Loucy (cell line): Measurements from ENCODE around the gene MAML2.

Experiments used
- EZH2phosphoT487 ChIP-seq: fragments of 200-600 bp; IDR thresholded peaks from 2 replicates; pipeline ENCODE4 v1.6.1; 2018; ENCODE audit warnings: antibody characterized with exemption, mild to moderate bottlenecking, moderate library complexity, borderline replicate concordance
- TF ChIP-seq, protein P1 (sequence below): fragments of 200-600 bp; sonication (generic); conservative IDR thresholded peaks from 2 replicates; pipeline ENCODE4 v1.5.1; 2014; ENCODE audit warnings: mild to moderate bottlenecking, antibody characterized with exemption, low read length

DNA sequence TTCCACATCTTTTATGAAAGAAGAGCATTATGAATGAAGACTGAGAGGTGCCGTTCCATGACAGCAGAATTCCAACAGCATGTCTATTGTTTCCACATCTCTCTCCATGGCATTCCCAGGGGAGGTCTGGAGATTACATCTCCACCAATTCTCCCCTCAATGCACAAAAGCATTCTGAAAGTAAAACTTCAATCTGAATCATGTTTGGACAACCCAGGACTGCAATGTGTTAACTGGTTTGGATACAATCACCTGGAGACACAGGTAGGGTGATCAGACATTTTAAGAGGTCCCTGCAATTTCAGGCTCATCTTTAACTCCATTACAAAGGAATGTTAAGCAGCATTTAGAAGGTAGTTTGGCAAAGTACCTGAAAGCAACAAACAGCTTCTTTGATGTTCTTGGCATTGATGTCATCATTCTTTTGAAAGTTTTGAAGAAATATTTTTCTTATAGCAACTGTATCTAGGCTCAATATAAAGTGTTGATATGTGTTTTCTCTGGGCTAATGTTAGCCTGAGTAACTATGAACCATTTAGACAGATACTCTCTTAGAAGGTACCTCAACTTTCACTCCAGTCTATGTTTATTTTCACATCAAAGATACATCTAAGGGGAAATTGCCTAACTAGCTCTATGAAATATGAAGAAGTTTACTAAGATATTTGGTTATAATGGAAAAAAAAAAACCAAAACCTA lies 237.6 kb downstream of the MAML2 start:
- TF ChIP-seq, protein P1, sequence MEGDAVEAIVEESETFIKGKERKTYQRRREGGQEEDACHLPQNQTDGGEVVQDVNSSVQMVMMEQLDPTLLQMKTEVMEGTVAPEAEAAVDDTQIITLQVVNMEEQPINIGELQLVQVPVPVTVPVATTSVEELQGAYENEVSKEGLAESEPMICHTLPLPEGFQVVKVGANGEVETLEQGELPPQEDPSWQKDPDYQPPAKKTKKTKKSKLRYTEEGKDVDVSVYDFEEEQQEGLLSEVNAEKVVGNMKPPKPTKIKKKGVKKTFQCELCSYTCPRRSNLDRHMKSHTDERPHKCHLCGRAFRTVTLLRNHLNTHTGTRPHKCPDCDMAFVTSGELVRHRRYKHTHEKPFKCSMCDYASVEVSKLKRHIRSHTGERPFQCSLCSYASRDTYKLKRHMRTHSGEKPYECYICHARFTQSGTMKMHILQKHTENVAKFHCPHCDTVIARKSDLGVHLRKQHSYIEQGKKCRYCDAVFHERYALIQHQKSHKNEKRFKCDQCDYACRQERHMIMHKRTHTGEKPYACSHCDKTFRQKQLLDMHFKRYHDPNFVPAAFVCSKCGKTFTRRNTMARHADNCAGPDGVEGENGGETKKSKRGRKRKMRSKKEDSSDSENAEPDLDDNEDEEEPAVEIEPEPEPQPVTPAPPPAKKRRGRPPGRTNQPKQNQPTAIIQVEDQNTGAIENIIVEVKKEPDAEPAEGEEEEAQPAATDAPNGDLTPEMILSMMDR = no peak
- no peak for TF ChIP-seq EZH2phosphoT487
